ENCODE results near the gene KRT9. TPM values are rescaled to one million over a fixed set of nuclear protein-coding genes. Genes with fewer than 3 reads are reported as not detected.
"Not testable (repeated sequence)": the region's sequence is repeated elsewhere in the genome, so short reads cannot be mapped to it uniquely, and the experiment has no call there.

The KRT9 gene
- total and polyA plus RNA-seq, 3 experiments from 2014 or later = not detected

DNA sequence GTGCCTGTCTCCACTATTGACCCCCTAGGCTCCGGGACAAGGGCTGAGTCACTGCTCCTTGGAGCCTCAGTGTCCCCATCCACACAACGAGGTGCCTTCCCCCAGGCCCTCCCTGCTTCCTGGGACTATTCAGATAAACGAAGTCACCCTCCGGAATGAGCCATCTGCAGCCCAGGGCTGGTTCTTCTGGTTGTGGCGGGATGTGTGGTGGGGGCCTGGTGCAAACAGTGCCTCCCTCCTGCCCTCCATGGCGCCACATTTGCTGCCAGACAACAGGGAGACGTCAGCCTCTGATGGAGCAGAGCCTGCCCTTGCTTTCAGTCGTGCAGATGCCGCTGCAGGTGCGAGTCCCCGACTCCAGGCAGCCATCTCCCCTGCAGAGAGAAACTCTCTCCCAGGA lies 45.8 kb upstream of the KRT9 start:
- Histone ChIP-seq H3K4me1 (ENCODE audit: insufficient read depth, low read length) (no peaks in the 10 kb centered on the region), H3K36me3 (ENCODE audit: insufficient read depth, low read length) (no peaks in the 10 kb centered on the region), H3K4me3 (ENCODE audit: low read length) (no peak overlapping the region), H3K27me3 (ENCODE audit: insufficient read depth, low read length, poor library complexity, severe bottlenecking) (no peaks in the 10 kb centered on the region), H3K9me3 (ENCODE audit: low read length) (no peaks in the 10 kb centered on the region), H3K27ac (ENCODE audit: low read depth, low read length) (no peak overlapping the region)
- no peak for DNase-seq
- Mint-ChIP-seq H3K27ac (no peak overlapping the region), H3K4me3 (no peak overlapping the region), H3K27me3 (peaks cover 6 to 28% of the 10 kb centered on the region in 2 donors), H3K9me3 (no peaks in the 10 kb centered on the region), H3K4me1 (no peaks in the 10 kb centered on the region), H3K36me3 (no peaks in the 10 kb centered on the region)
- POLR2A ChIA-PET = no interaction called here
- CTCF ChIA-PET = no interaction called here

DNA sequence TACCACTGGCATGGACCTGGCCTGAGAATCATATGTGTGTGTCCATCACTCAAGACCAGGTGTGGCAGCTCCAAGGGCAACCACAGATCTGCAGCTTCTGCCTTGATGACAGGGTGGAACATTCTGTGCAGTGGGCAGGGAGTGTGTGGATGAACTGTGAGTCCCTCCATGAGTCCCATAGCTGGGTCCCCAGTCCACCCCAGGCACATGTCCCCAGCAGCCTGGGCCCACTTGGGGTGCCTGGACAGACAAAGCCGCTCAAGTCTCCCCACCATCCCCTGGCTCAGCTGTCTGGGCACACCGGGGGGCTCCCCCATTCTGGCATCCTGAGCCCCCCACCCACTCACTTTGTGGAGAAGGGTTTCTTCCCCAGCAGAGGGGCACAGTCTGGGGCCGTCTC lies 45.3 kb upstream of the KRT9 start:
- Histone ChIP-seq H3K27ac (ENCODE audit: low read depth, low read length) (no peak overlapping the region), H3K4me1 (ENCODE audit: insufficient read depth, low read length) (no peaks in the 10 kb centered on the region), H3K36me3 (ENCODE audit: insufficient read depth, low read length) (no peaks in the 10 kb centered on the region), H3K27me3 (ENCODE audit: insufficient read depth, low read length, poor library complexity, severe bottlenecking) (no peaks in the 10 kb centered on the region), H3K4me3 (ENCODE audit: low read length) (no peak overlapping the region), H3K9me3 (ENCODE audit: low read length) (no peaks in the 10 kb centered on the region)
- Mint-ChIP-seq H3K4me1 (no peaks in the 10 kb centered on the region), H3K36me3 (no peaks in the 10 kb centered on the region), H3K9me3 (no peaks in the 10 kb centered on the region), H3K4me3 (no peak overlapping the region), H3K27me3 (peaks cover 4 to 28% of the 10 kb centered on the region in 2 donors), H3K27ac (no peak overlapping the region)
- peak in 1 of 5 donors; percentile 23 for DNase-seq
- ChIA-PET POLR2A (no interaction called here), CTCF (no interaction called here)

DNA sequence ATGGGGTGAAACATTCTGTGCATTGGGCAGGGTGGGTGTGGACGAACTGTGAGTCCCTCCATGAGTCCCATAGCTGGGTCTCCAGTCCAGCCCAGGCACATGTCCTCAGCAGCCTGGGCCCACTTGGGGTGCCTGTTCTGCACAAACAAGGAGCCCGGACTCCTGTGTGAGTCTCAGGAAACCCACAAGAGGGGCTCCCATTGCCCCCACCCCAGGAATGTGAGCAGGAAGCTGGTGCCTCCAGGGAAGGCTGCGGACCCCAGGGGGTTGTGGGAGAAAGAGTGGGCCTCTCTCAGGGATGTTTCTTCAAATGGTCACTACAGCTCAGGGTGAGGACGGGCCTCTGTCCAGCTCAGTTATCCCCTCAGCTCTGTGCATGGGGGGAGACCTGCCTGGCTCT lies 44.6 kb upstream of the KRT9 start:
- CTCF ChIA-PET; H3K4me3 ChIP-seq (ENCODE audit: low read length); POLR2A ChIA-PET; H3K9me3 Mint-ChIP-seq; H3K4me3 Mint-ChIP-seq; H3K36me3 Mint-ChIP-seq; H3K4me1 ChIP-seq (ENCODE audit: insufficient read depth, low read length); H3K27ac ChIP-seq (ENCODE audit: low read depth, low read length); H3K9me3 ChIP-seq (ENCODE audit: low read length); H3K27me3 ChIP-seq (ENCODE audit: insufficient read depth, low read length, poor library complexity, severe bottlenecking); H3K4me1 Mint-ChIP-seq; H3K36me3 ChIP-seq (ENCODE audit: insufficient read depth, low read length); H3K27ac Mint-ChIP-seq: not testable (repeated sequence)
- peak in 1 of 5 donors; percentile 35 for DNase-seq
- H3K27me3 Mint-ChIP-seq = peaks cover 3 to 25% of the 10 kb centered on the region in 2 donors

DNA sequence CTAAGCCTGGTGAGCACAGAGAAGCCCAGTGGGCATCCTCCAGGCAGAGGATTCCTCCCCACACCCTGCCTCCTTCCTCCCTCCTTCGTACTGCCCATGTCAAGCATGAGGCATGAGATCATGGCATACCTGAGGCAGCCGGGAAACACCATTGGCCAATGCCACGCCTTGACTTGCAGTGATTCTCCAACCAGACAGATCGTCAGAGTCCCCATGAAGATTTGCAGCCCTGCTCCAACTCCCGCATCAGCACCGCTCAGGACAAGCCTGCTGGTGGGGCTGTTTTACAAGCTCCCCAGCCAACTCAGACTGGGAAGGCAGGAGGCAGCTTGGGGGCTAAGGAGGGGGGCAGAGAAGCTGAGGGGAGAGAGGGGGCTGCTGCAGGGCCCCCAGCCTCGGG lies 43.6 kb upstream of the KRT9 start:
- H3K4me3 ChIP-seq (ENCODE audit: low read length) = no peak overlapping the region
- Mint-ChIP-seq H3K9me3 (peaks cover 0 to 2% (median 0%) of the 10 kb centered on the region in 5 donors), H3K27me3 (peaks cover 3 to 24% of the 10 kb centered on the region in 2 donors), H3K4me1 (no peaks in the 10 kb centered on the region), H3K4me3 (no peak overlapping the region), H3K36me3 (no peaks in the 10 kb centered on the region), H3K27ac (no peak overlapping the region)
- H3K4me1 ChIP-seq (ENCODE audit: insufficient read depth, low read length) = no peaks in the 10 kb centered on the region
- ChIA-PET CTCF (no interaction called here), POLR2A (no interaction called here)
- no peak overlapping the region for H3K27ac ChIP-seq (ENCODE audit: low read depth, low read length)
- H3K9me3 ChIP-seq (ENCODE audit: low read length) = no peaks in the 10 kb centered on the region
- no peak for DNase-seq
- no peaks in the 10 kb centered on the region for H3K36me3 ChIP-seq (ENCODE audit: insufficient read depth, low read length)
- no peaks in the 10 kb centered on the region for H3K27me3 ChIP-seq (ENCODE audit: insufficient read depth, low read length, poor library complexity, severe bottlenecking)

DNA sequence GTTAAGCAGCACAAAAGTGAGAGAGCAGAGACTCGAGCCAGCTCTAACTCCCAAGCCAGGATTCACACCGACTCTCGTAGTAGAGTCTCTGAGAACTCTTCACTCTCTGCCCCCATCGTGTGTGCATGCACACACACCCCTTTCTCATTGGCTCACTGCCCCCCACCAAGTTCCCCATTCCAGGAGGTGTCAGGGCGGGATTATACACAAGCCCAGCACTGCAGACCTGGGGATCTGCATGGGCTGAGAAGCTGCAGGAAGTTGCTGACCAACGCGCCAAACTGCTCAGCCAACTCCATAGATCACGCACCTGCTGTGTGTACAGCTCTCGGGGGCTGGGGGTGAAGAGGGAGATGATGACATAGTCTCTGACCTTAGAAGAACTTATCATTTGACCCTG lies 42.9 kb upstream of the KRT9 start:
- CTCF ChIA-PET; H3K27ac ChIP-seq (ENCODE audit: low read depth, low read length); H3K4me1 ChIP-seq (ENCODE audit: insufficient read depth, low read length); H3K36me3 ChIP-seq (ENCODE audit: insufficient read depth, low read length); DNase-seq; H3K9me3 Mint-ChIP-seq; H3K9me3 ChIP-seq (ENCODE audit: low read length); H3K27ac Mint-ChIP-seq; H3K4me3 ChIP-seq (ENCODE audit: low read length); H3K4me3 Mint-ChIP-seq; H3K36me3 Mint-ChIP-seq; H3K27me3 ChIP-seq (ENCODE audit: insufficient read depth, low read length, poor library complexity, severe bottlenecking); H3K4me1 Mint-ChIP-seq; POLR2A ChIA-PET: not testable (repeated sequence)
- peaks cover 3 to 22% of the 10 kb centered on the region in 2 donors for H3K27me3 Mint-ChIP-seq

DNA sequence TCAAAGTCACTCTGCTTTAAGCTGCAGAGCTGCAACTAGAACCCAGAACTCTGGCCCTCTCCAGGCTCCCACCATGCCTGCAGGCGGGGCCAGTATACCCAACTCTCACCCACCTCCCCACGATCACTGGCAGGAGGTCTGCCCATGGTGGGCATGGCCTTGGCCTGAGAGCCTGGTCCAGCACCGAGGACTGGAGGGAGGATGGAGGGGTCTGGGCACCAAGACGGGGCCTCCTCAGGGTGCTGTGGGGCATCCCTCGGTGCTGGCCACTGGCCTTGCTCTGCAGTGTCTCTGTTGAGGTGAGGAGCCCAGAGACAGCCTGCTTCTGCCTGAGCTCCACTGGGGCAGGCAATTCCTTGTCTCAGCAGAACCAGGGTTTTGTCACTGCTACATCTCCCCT lies 42.2 kb upstream of the KRT9 start:
- DNase-seq = no peak
- H3K9me3 ChIP-seq (ENCODE audit: low read length) = no peaks in the 10 kb centered on the region
- H3K9me3 Mint-ChIP-seq = peaks cover 0 to 2% (median 0%) of the 10 kb centered on the region in 5 donors
- H3K27ac ChIP-seq (ENCODE audit: low read depth, low read length) = no peak overlapping the region
- no peaks in the 10 kb centered on the region for H3K4me1 Mint-ChIP-seq
- no peaks in the 10 kb centered on the region for H3K36me3 Mint-ChIP-seq
- no peaks in the 10 kb centered on the region for H3K27me3 ChIP-seq (ENCODE audit: insufficient read depth, low read length, poor library complexity, severe bottlenecking)
- peaks cover 3 to 23% of the 10 kb centered on the region in 2 donors for H3K27me3 Mint-ChIP-seq
- H3K27ac Mint-ChIP-seq = no peak overlapping the region
- POLR2A ChIA-PET = no interaction called here
- CTCF ChIA-PET = no interaction called here
- no peak overlapping the region for H3K4me3 ChIP-seq (ENCODE audit: low read length)
- H3K4me3 Mint-ChIP-seq = no peak overlapping the region
- H3K4me1 ChIP-seq (ENCODE audit: insufficient read depth, low read length) = no peaks in the 10 kb centered on the region
- H3K36me3 ChIP-seq (ENCODE audit: insufficient read depth, low read length) = no peaks in the 10 kb centered on the region

DNA sequence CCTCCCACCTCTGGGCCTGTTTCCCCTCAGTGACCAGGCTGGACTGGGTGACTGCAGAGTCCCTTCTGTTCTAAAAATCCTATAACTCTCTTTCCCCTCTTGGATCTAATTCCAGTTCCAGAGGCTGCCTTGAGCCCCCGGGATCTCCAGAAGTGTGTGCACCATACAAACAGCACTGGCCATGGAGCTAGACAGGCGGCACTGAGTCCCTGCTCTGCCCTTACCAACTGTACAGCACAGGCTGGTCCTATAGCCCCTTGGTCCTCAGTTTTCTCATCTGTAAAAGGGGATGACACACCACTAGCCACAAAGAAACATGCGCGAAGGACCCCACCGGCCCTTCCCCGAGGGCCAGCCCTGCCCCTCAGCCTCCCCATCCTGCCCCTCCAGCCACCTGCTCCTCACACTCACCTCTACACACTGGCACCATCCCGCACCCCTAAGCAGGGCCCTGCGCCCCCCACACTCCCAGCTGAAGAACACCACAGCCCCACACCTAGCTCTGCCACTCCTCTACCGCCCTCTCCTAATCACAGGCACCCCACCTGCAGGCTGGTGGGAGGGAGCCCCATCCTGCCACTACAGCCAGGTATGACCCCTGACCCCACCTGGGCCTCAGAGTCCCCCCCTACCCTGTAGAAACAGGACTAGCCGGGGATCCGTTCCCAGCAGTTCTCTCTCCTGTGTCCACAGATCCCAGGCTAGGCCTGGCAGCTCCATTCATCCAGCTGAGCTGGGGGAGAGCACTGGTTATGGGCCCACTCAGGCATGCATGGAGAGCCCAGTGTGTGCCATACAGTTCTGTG lies 41.6 kb upstream of the KRT9 start:
- H3K27ac ChIP-seq (ENCODE audit: low read depth, low read length) = no peak overlapping the region
- H3K9me3 Mint-ChIP-seq = peaks cover 0 to 2% (median 0%) of the 10 kb centered on the region in 5 donors
- no peaks in the 10 kb centered on the region for H3K9me3 ChIP-seq (ENCODE audit: low read length)
- peak overlapping the region in 1 of 8 donors; percentile 59 for H3K27ac Mint-ChIP-seq
- DNase-seq = no peak
- no peaks in the 10 kb centered on the region for H3K4me1 ChIP-seq (ENCODE audit: insufficient read depth, low read length)
- ChIA-PET POLR2A (no interaction called here), CTCF (no interaction called here)
- no peaks in the 10 kb centered on the region for H3K27me3 ChIP-seq (ENCODE audit: insufficient read depth, low read length, poor library complexity, severe bottlenecking)
- no peaks in the 10 kb centered on the region for H3K36me3 Mint-ChIP-seq
- H3K27me3 Mint-ChIP-seq = peaks cover 6 to 22% of the 10 kb centered on the region in 2 donors
- peak overlapping the region in 1 of 7 donors; percentile 36 for H3K4me3 Mint-ChIP-seq
- H3K4me1 Mint-ChIP-seq = no peaks in the 10 kb centered on the region
- no peaks in the 10 kb centered on the region for H3K36me3 ChIP-seq (ENCODE audit: insufficient read depth, low read length)
- H3K4me3 ChIP-seq (ENCODE audit: low read length) = no peak overlapping the region

DNA sequence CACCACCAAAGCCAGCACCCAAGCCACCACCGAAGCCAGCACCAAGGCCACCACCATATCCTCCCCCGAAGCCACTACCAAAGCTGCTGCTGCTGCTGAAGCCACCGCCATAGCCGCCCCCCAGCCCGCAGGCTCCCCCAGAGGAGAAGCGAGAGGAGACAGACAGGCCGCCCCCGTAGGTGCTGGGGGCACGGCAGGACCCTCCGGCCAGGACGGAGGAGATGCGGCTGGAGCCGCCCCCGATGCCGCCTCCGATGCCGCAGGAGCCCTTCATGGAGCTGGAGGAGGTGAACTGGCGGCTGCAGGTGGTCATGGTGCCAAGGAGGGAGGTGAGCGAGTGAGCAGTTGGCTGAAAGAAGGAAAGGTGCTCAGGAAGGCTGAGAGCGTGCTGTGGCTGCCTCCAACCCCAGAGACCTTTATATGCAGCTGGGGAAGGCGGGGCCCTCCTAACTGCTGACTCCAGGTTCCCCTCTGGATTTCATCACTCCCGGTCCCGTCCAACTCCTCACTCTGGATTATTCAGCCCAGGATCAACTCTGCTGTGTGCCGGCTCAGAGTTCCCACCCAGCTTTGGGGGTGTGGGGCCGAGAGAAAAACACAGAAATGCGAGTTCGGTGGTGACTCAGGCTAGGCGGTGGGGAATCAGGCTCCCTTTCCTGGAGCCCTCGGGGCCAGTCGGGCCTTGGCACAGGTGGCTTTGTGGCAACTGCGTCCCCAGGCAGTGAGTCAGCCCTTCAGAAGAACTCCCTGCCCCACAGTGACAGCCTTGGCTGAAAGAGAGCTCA lies 40.7 kb upstream of the KRT9 start, which contains the start of gene KRT16:
Gene KRT16, minus strand, starts transcription at position 392 of the 785 bp plus-strand sequence. Its CDS starts 79 bp downstream, at position 313.
- Mint-ChIP-seq H3K4me3 (peak within 1 kb of the TSS in 1 of 7 donors; percentile 36), H3K27ac (peak within 1 kb of the TSS in 2 of 8 donors; percentile 59 to 72), H3K27me3 (peaks cover 3 to 24% of the 10 kb centered on the region in 2 donors)
- H3K4me3 ChIP-seq (ENCODE audit: low read length); POLR2A ChIA-PET; H3K4me1 Mint-ChIP-seq; DNase-seq; H3K27me3 ChIP-seq (ENCODE audit: insufficient read depth, low read length, poor library complexity, severe bottlenecking); H3K4me1 ChIP-seq (ENCODE audit: insufficient read depth, low read length); H3K9me3 ChIP-seq (ENCODE audit: low read length); H3K9me3 Mint-ChIP-seq; H3K36me3 Mint-ChIP-seq; H3K27ac ChIP-seq (ENCODE audit: low read depth, low read length); CTCF ChIA-PET; H3K36me3 ChIP-seq (ENCODE audit: insufficient read depth, low read length): not testable (repeated sequence)

All from CD8-positive, alpha-beta memory T cell (primary cell).